H9 (cell line): Measurements from ENCODE around the gene TMPRSS15. TPM values are rescaled to one million over a fixed set of nuclear protein-coding genes. Genes with fewer than 3 reads are reported as not detected.

Source experiments
- DNase-seq: peaks from one replicate; pipeline ENCODE4 v3.0.0-alpha.2; 2017
- H2AFZ ChIP-seq: one replicate; pipeline ENCODE4 v1.6.1; 2013; ENCODE audit warnings: mild to moderate bottlenecking, low read length, control low read depth, moderate library complexity
- H2AK5ac ChIP-seq: 2 replicates; pipeline ENCODE4 v1.6.1; 2013; ENCODE audit warnings: low read length, control low read depth, mixed read lengths; ENCODE audit not compliant: insufficient read length
- H2BK120ac ChIP-seq: one replicate; pipeline ENCODE4 v1.6.1; 2013; ENCODE audit warnings: low read depth, mild to moderate bottlenecking, low read length, control low read depth, inconsistent platforms; ENCODE audit not compliant: poor library complexity, severe bottlenecking
- H2BK12ac ChIP-seq: 2 replicates; pipeline ENCODE4 v1.6.1; 2013; ENCODE audit warnings: low read length, control low read depth, mixed read lengths, low read depth; ENCODE audit not compliant: insufficient read length
- H2BK15ac ChIP-seq: 2 replicates; pipeline ENCODE4 v1.6.1; 2013; ENCODE audit warnings: low read depth, low read length, control low read depth
- H2BK20ac ChIP-seq: one replicate; pipeline ENCODE4 v1.6.1; 2013; ENCODE audit warnings: low read depth, mild to moderate bottlenecking, low read length, control low read depth, inconsistent platforms; ENCODE audit not compliant: poor library complexity, severe bottlenecking
- H2BK5ac ChIP-seq: 2 replicates; pipeline ENCODE4 v1.6.1; 2013; ENCODE audit warnings: low read length, control low read depth, mixed read lengths; ENCODE audit not compliant: insufficient read length
- H3K14ac ChIP-seq: 2 replicates; pipeline ENCODE4 v1.6.1; 2013; ENCODE audit warnings: low read length, control low read depth; ENCODE audit not compliant: insufficient read depth
- H3K18ac ChIP-seq: 2 replicates; pipeline ENCODE4 v1.6.1; 2013; ENCODE audit warnings: low read depth, mild to moderate bottlenecking, mixed read lengths, low read length, control low read depth; ENCODE audit not compliant: insufficient read length
- H3K23ac ChIP-seq: 2 replicates; pipeline ENCODE4 v1.6.1; 2013; ENCODE audit warnings: low read length, control low read depth, mixed read lengths, low read depth; ENCODE audit not compliant: insufficient read length
- H3K23me2 ChIP-seq: 2 replicates; pipeline ENCODE4 v1.6.1; 2013; ENCODE audit warnings: low read depth, mild to moderate bottlenecking, mixed read lengths, low read length, control low read depth; ENCODE audit not compliant: insufficient read length, poor library complexity, severe bottlenecking
- H3K27ac ChIP-seq: 2 replicates; pipeline ENCODE4 v1.5.1; 2013; ENCODE audit warnings: low read length, control low read depth, mixed read lengths, low read depth; ENCODE audit not compliant: insufficient read length
- H3K27me3 ChIP-seq: 2 replicates; pipeline ENCODE4 v1.6.1; 2013; ENCODE audit warnings: low read length, control low read depth, inconsistent platforms; ENCODE audit not compliant: insufficient read depth
- H3K4ac ChIP-seq: 2 replicates; pipeline ENCODE4 v1.6.1; 2013; ENCODE audit warnings: low read depth, mild to moderate bottlenecking, control low read depth, inconsistent platforms, low read length, moderate library complexity
- H3K4me1 ChIP-seq: 2 replicates; pipeline ENCODE4 v1.6.1; 2013; ENCODE audit warnings: low read length, control low read depth, inconsistent platforms; ENCODE audit not compliant: insufficient read depth
- H3K4me2 ChIP-seq: 2 replicates; pipeline ENCODE4 v1.6.1; 2013; ENCODE audit warnings: low read length, control low read depth, mixed read lengths; ENCODE audit not compliant: insufficient read length, insufficient read depth
- H3K56ac ChIP-seq: 2 replicates; pipeline ENCODE4 v1.6.1; 2013; ENCODE audit warnings: low read depth, mild to moderate bottlenecking, mixed read lengths, low read length, control low read depth; ENCODE audit not compliant: insufficient read length
- H3K79me1 ChIP-seq: 2 replicates; pipeline ENCODE4 v1.6.1; 2013; ENCODE audit warnings: low read depth, mild to moderate bottlenecking, moderate library complexity, low read length, control low read depth, inconsistent platforms; ENCODE audit not compliant: insufficient read depth, poor library complexity, severe bottlenecking
- H3K79me2 ChIP-seq: 2 replicates; pipeline ENCODE4 v1.6.1; 2013; ENCODE audit warnings: low read length, control low read depth, inconsistent platforms; ENCODE audit not compliant: insufficient read depth
- H3K9ac ChIP-seq: 2 replicates; pipeline ENCODE4 v1.6.1; 2013; ENCODE audit warnings: low read length, control low read depth, mixed read lengths; ENCODE audit not compliant: insufficient read length; ENCODE audit errors: extremely low read depth
- H3K9me3 ChIP-seq: one replicate; pipeline ENCODE4 v1.6.1; 2013; ENCODE audit warnings: low read depth, low read length, inconsistent platforms; ENCODE audit not compliant: control insufficient read depth
- H3T11ph ChIP-seq: one replicate; pipeline ENCODE4 v1.6.1; 2013; ENCODE audit warnings: mild to moderate bottlenecking, low read length, control low read depth, inconsistent platforms
- H4K20me1 ChIP-seq: one replicate; pipeline ENCODE4 v1.6.1; 2013; ENCODE audit not compliant: control insufficient read depth, insufficient read length, insufficient read depth
- H4K5ac ChIP-seq: 2 replicates; pipeline ENCODE4 v1.6.1; 2013; ENCODE audit warnings: low read depth, mild to moderate bottlenecking, mixed read lengths, low read length, control low read depth; ENCODE audit not compliant: insufficient read length
- H4K8ac ChIP-seq: replicated peaks from 2 replicates; pipeline ENCODE4 v1.6.1; 2013; ENCODE audit warnings: low read length, control low read depth, mixed read lengths, low read depth; ENCODE audit not compliant: insufficient read length
- H4K91ac ChIP-seq: 2 replicates; pipeline ENCODE4 v1.6.1; 2013; ENCODE audit warnings: low read depth, mild to moderate bottlenecking, moderate library complexity, mixed read lengths, low read length, control low read depth; ENCODE audit not compliant: insufficient read length
- H3K27ac Mint-ChIP-seq, 3 experiments: 2 replicates in 2 of 3; 3 replicates in 1 of 3; pipeline ENCODE4 v1.8.0; 2020 to 2021; ENCODE audit warnings: mixed read lengths in 3 of 3, mild to moderate bottlenecking in 1 of 3, moderate library complexity in 1 of 3
- H3K27me3 Mint-ChIP-seq: 2 replicates; pipeline ENCODE4 v1.8.0; 2021; ENCODE audit warnings: low read depth, mild to moderate bottlenecking, moderate library complexity, mixed read lengths
- H3K36me3 Mint-ChIP-seq, 3 experiments: 2 replicates in 2 of 3; 3 replicates in 1 of 3; pipeline ENCODE4 v1.8.0; 2020 to 2021; ENCODE audit warnings: low read depth in 3 of 3, mixed read lengths in 3 of 3; ENCODE audit not compliant: insufficient read depth in 1 of 3
- H3K4me1 Mint-ChIP-seq, 2 experiments: 2 replicates each; pipeline ENCODE4 v1.8.0; 2020; ENCODE audit warnings: mixed read lengths in 2 of 2
- H3K4me3 Mint-ChIP-seq, 2 experiments: 2 replicates in 1 of 2; 3 replicates in 1 of 2; pipeline ENCODE4 v1.8.0; 2020 to 2021; ENCODE audit warnings: mild to moderate bottlenecking in 2 of 2, mixed read lengths in 2 of 2, moderate library complexity in 1 of 2
- H3K9me3 Mint-ChIP-seq, 2 experiments: 2 replicates in 1 of 2; 3 replicates in 1 of 2; pipeline ENCODE4 v1.8.0; 2020; ENCODE audit warnings: mild to moderate bottlenecking in 2 of 2, mixed read lengths in 2 of 2, moderate library complexity in 1 of 2
- CTCF ChIP-seq: fragments of 200-600 bp; sonication (generic); conservative IDR thresholded peaks from 3 replicates; pipeline ENCODE4 v1.8.0; 2021; ENCODE audit warnings: antibody characterized with exemption, mild to moderate bottlenecking
- total RNA-seq: library from RNA; stranded (reverse); gene quantifications from 2 replicates; pipeline ENCODE4 v1.2.1, GENCODE V29; 2021

TMPRSS15 gene
- total RNA-seq, 1 experiment from 2014 or later, result not detected

GRCh38 chr21:18373606-18374005 lies 30.0 kb downstream of the TMPRSS15 start:
- Histone ChIP-seq H3K27ac (no peak overlapping the region), H3K23me2 (no peaks in the 10 kb centered on the region), H2BK5ac (no peak overlapping the region), H3K56ac (no peak overlapping the region), H3K27me3 (no peaks in the 10 kb centered on the region), H3K14ac (no peak overlapping the region), H4K8ac (no peak overlapping the region), H3K23ac (no peak overlapping the region), H4K5ac (no peak overlapping the region), H3K18ac (no peak overlapping the region), H3K79me1 (no peaks in the 10 kb centered on the region), H3K9ac (no peak overlapping the region), H2BK20ac (no peak overlapping the region), H2BK15ac (no peak overlapping the region), H3K9me3 (no peaks in the 10 kb centered on the region), H2BK12ac (no peak overlapping the region), H3K4ac (no peak overlapping the region), H2BK120ac (no peak overlapping the region), H3K4me1 (no peaks in the 10 kb centered on the region), H2AFZ (no peak overlapping the region), H3K79me2 (no peaks in the 10 kb centered on the region), H2AK5ac (no peak overlapping the region), H3K4me2 (no peak overlapping the region), H4K91ac (no peak overlapping the region), H4K20me1 (no peaks in the 10 kb centered on the region), H3T11ph (no peak overlapping the region)
- no peaks in the 10 kb centered on the region for H3K36me3 Mint-ChIP-seq
- H3K9me3 Mint-ChIP-seq, result no peaks in the 10 kb centered on the region
- H3K4me3 Mint-ChIP-seq, result no peak overlapping the region
- no peak overlapping the region for H3K27ac Mint-ChIP-seq
- TF ChIP-seq CTCF, result no peak
- no peaks in the 10 kb centered on the region for H3K27me3 Mint-ChIP-seq
- no peaks in the 10 kb centered on the region for H3K4me1 Mint-ChIP-seq
- DNase-seq, result no peak
